GM12872 (cell line): Measurements from ENCODE around the gene CLDN34.

ENCODE experiments used
- CTCF ChIP-seq: IDR thresholded peaks from 3 replicates; pipeline ENCODE4 v1.5.1; 2011; ENCODE audit warnings: low read depth, mild to moderate bottlenecking, low read length, moderate library complexity; ENCODE audit not compliant: insufficient read depth

CLDN34 gene

GRCh38 chrX:9952300-9952699, 14.9 kb upstream of the CLDN34 start:
- TF ChIP-seq CTCF: no peak

- TF ChIP-seq CTCF: no peak
Measured at GRCh38 chrX:9953396-9953795, 13.8 kb upstream of the CLDN34 start.

- no peak for TF ChIP-seq CTCF
Measured at GRCh38 chrX:9955506-9955905, 11.7 kb upstream of the CLDN34 start.

- TF ChIP-seq CTCF: no peak
Measured at GRCh38 chrX:9957743-9958142, 9.4 kb upstream of the CLDN34 start.

- no peak for TF ChIP-seq CTCF
Measured at GRCh38 chrX:9958183-9958582, 9.0 kb upstream of the CLDN34 start.

GRCh38 chrX:9961750-9962149, 5.4 kb upstream of the CLDN34 start:
- TF ChIP-seq CTCF: no peak

GRCh38 chrX:9977635-9978034, 10.5 kb downstream of the CLDN34 start:
- TF ChIP-seq CTCF: no peak

- no peak for TF ChIP-seq CTCF
Measured at GRCh38 chrX:9980401-9980800, 13.2 kb downstream of the CLDN34 start.
